Neuronal stem cell (in vitro differentiated cells): ENCODE data around the gene NOP14.

Experiments
- DNase-seq: peaks from one replicate; pipeline ENCODE4 v3.0.0-alpha.2; 2013; ENCODE audit warnings: low spot score
- H2AFZ ChIP-seq: one replicate; pipeline ENCODE4 v1.6.1; 2013; ENCODE audit warnings: mild to moderate bottlenecking, low read length, inconsistent platforms
- H2AK5ac ChIP-seq: 2 replicates; pipeline ENCODE4 v1.6.1; 2013; ENCODE audit warnings: low read depth, mild to moderate bottlenecking, inconsistent platforms, low read length, moderate library complexity, mixed read lengths
- H2BK120ac ChIP-seq: 2 replicates; pipeline ENCODE4 v1.6.1; 2013; ENCODE audit warnings: low read depth, mild to moderate bottlenecking, inconsistent platforms, low read length, moderate library complexity, mixed read lengths
- H2BK12ac ChIP-seq: one replicate; pipeline ENCODE4 v1.6.1; 2013; ENCODE audit warnings: low read length, inconsistent platforms
- H2BK15ac ChIP-seq: 2 replicates; pipeline ENCODE4 v1.6.1; 2013; ENCODE audit warnings: mild to moderate bottlenecking, low read length, inconsistent platforms, mixed read lengths
- H2BK5ac ChIP-seq: one replicate; pipeline ENCODE4 v1.6.1; 2013; ENCODE audit warnings: inconsistent platforms, mild to moderate bottlenecking, low read length, moderate library complexity
- H3K14ac ChIP-seq: one replicate; pipeline ENCODE4 v1.6.1; 2013; ENCODE audit warnings: low read length, inconsistent platforms
- H3K18ac ChIP-seq: 2 replicates; pipeline ENCODE4 v1.6.1; 2013; ENCODE audit warnings: low read length, inconsistent platforms
- H3K23ac ChIP-seq: 2 replicates; pipeline ENCODE4 v1.6.1; 2013; ENCODE audit warnings: low read depth, mild to moderate bottlenecking, mixed read lengths, low read length, inconsistent platforms; ENCODE audit not compliant: poor library complexity
- H3K27ac ChIP-seq: replicated peaks from 3 replicates; pipeline ENCODE4 v1.5.1; 2013; ENCODE audit warnings: low read length, inconsistent platforms
- H3K27me3 ChIP-seq, 3 experiments: 2 replicates each; pipeline ENCODE4 v1.6.1; 2013; ENCODE audit warnings: low read length in 3 of 3, mild to moderate bottlenecking in 2 of 3, inconsistent platforms in 1 of 3, low read depth in 1 of 3, mixed read lengths in 1 of 3, moderate library complexity in 1 of 3; ENCODE audit not compliant: control insufficient read depth in 3 of 3, insufficient read depth in 3 of 3
- H3K36me3 ChIP-seq, 2 donors: replicated peaks in 1 of 2; 2 replicates each; pipeline ENCODE4 v1.6.1; 2013; ENCODE audit warnings: low read length in 2 of 2; ENCODE audit not compliant: control insufficient read depth in 2 of 2, insufficient read depth in 2 of 2
- H3K4ac ChIP-seq: 2 replicates; pipeline ENCODE4 v1.6.1; 2013; ENCODE audit warnings: inconsistent platforms, mild to moderate bottlenecking, low read length, moderate library complexity
- H3K4me1 ChIP-seq, 2 donors: 1 replicate in 1 of 2; 2 replicates in 1 of 2; pipeline ENCODE4 v1.6.1; 2013; ENCODE audit warnings: low read length in 2 of 2, low read depth in 1 of 2; ENCODE audit not compliant: control insufficient read depth in 2 of 2, insufficient read depth in 1 of 2
- H3K4me2 ChIP-seq: one replicate; pipeline ENCODE4 v1.6.1; 2013; ENCODE audit warnings: mild to moderate bottlenecking, low read length, inconsistent platforms; ENCODE audit not compliant: insufficient read depth, poor library complexity, severe bottlenecking
- H3K4me3 ChIP-seq, 2 donors: 2 replicates each; pipeline ENCODE4 v1.5.1; 2013; ENCODE audit warnings: low read length in 2 of 2, mild to moderate bottlenecking in 2 of 2, inconsistent platforms in 1 of 2, moderate library complexity in 1 of 2
- H3K79me1 ChIP-seq: one replicate; pipeline ENCODE4 v1.6.1; 2013; ENCODE audit warnings: low read depth, mild to moderate bottlenecking, inconsistent platforms, low read length, moderate library complexity
- H3K9ac ChIP-seq: one replicate; pipeline ENCODE4 v1.6.1; 2013; ENCODE audit warnings: mild to moderate bottlenecking, low read depth, low read length, inconsistent platforms; ENCODE audit not compliant: poor library complexity
- H3K9me3 ChIP-seq, 2 donors: replicated peaks in 1 of 2; 2 replicates each; pipeline versions ENCODE3 to v1.6.1; 2013; ENCODE audit warnings: low read length in 2 of 2, mild to moderate bottlenecking in 2 of 2, inconsistent platforms in 1 of 2, low read depth in 1 of 2, mixed read lengths in 1 of 2, moderate library complexity in 1 of 2; ENCODE audit not compliant: control insufficient read depth in 2 of 2, insufficient read depth in 1 of 2
- H4K8ac ChIP-seq: one replicate; pipeline ENCODE4 v1.6.1; 2013; ENCODE audit warnings: low read depth, mild to moderate bottlenecking, inconsistent platforms, low read length, moderate library complexity
- H4K91ac ChIP-seq: one replicate; pipeline ENCODE4 v1.6.1; 2013; ENCODE audit warnings: low read length, low read depth, mild to moderate bottlenecking, inconsistent platforms; ENCODE audit not compliant: poor library complexity
- WGBS, 2 donors: extraction: QIAGEN DNeasy Blood & Tissue Kit; methylation state at CpG; one replicate each; pipeline ENCODE4 v1.1.7; 2013; ENCODE audit warnings: missing lambda C conversion rate in 2 of 2, mixed read lengths in 1 of 2; ENCODE audit not compliant: insufficient read length in 2 of 2, insufficient replicate concordance in 1 of 2; ENCODE audit errors: extremely low coverage in 2 of 2; 5-methylcytosine and 5-hydroxymethylcytosine counted together

The NOP14 gene

DNA sequence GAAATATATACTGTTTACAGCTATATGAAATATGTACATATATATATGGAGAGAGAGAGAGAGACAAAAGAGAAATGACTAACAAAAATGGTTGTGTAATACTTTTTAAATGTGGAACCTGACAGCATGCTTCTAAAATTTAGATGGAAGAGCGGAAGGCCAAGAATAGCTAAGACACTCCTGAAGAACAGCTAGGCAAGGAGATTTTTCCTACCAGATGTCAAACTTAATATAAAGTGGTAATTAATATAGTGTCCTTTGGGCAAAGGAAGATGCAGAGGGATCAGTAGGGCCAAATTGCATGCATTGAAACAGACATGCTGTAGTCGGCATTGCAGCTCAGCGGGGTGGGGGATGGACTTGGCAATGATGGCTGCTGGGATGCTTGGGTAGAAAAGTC, 74.3 kb downstream of the NOP14 start:
- Histone ChIP-seq H3K9me3 (no peaks in the 10 kb centered on the region), H3K18ac (no peak overlapping the region), H3K36me3 (peaks cover 23 to 64% of the 10 kb centered on the region in 2 donors), H3K4ac (no peak overlapping the region), H2BK5ac (no peak overlapping the region), H3K27me3 (no peaks in the 10 kb centered on the region), H2AFZ (no peak overlapping the region), H3K4me3 (no peak overlapping the region), H3K9ac (no peak overlapping the region), H2BK15ac (no peak overlapping the region), H2AK5ac (no peak overlapping the region), H3K23ac (no peak overlapping the region), H3K27ac (no peak overlapping the region), H4K8ac (no peak overlapping the region), H3K4me1 (no peaks in the 10 kb centered on the region), H3K79me1 (no peaks in the 10 kb centered on the region), H2BK12ac (no peak overlapping the region), H2BK120ac (no peak overlapping the region), H3K4me2 (no peak overlapping the region), H4K91ac (no peak overlapping the region), H3K14ac (no peak overlapping the region)
- no peak for DNase-seq
- WGBS, 2 donors, result no CpG with 5 or more reads among the region's 3 CpGs
